ENCODE results near the gene SUPT6H.

- TF ChIP-seq CTCF (IDR thresholded peaks at IDR 0.05) (no peak), POLR2A (IDR thresholded peaks at IDR 0.05) (no peak)
Observed at GRCh38 chr17:28645576-28645939, 16.4 kb upstream of the SUPT6H start.
